Omental fat pad (tissue), 4 donors: Measurements from ENCODE around the gene DEFB119. TPM values are rescaled to one million over a fixed set of nuclear protein-coding genes. Genes with fewer than 3 reads are reported as not detected.

Experiments
- ATAC-seq: fragments of 150-250 bp; one replicate; pipeline ENCODE4 v1.9.1; 2016; ENCODE audit warnings: mild to moderate bottlenecking, moderate library complexity; ENCODE audit not compliant: low FRiP score
- DNase-seq: peaks from one replicate; pipeline ENCODE4 v3.0.0-alpha.2; 2019; ENCODE audit warnings: low spot score
- CTCF ChIP-seq, 3 donors: fragments of 450-650 bp; IDR thresholded peaks; one replicate each; pipeline ENCODE4 v1.5.1; 2016 to 2017; ENCODE audit warnings: antibody characterized with exemption in 3 of 3, mild to moderate bottlenecking in 3 of 3, moderate library complexity in 2 of 3
- small RNA-seq: library from RNA; depleted of rRNA; stranded (forward); fragments of <200 nt; gene quantifications from one replicate; pipeline ENCODE3, GENCODE V24; 2016
- total RNA-seq, 4 donors: library from RNA; depleted of rRNA; stranded (reverse); fragments of >200 nt; gene quantifications; one replicate each; pipeline ENCODE4 v1.1.0, GENCODE V29; 2016

DEFB119 gene
- total RNA-seq, 4 donors from 2014 or later: not detected

- ATAC-seq (no peak), DNase-seq (no peak)
- no peak for TF ChIP-seq CTCF (IDR thresholded peaks at IDR 0.05)
Observed at GRCh38 chr20:31363295-31363694, 27.1 kb downstream of the DEFB119 start.

- DNase-seq: no peak
- ATAC-seq: no peak
- TF ChIP-seq CTCF (IDR thresholded peaks at IDR 0.05): no peak
Observed at GRCh38 chr20:31355981-31356380, 34.4 kb downstream of the DEFB119 start.

- no peak for TF ChIP-seq CTCF (IDR thresholded peaks at IDR 0.05)
- ATAC-seq (no peak), DNase-seq (no peak)
Observed at GRCh38 chr20:31341470-31341869, 48.9 kb downstream of the DEFB119 start.

GRCh38 chr20:31330893-31331292 lies 59.5 kb downstream of the DEFB119 start:
- ATAC-seq (no peak), DNase-seq (no peak)
- no peak for TF ChIP-seq CTCF (IDR thresholded peaks at IDR 0.05)

Small RNA genes within 50 kb of the gene (small RNA-seq; reads per million reads assigned to genes)
- gene DEFB117: not detected
- gene RF00561: not detected
- gene RNA5SP480: not detected

Other genes starting within 250 kb of the DEFB119 start
- not detected for gene DEFB115, start 132.9 kb downstream of the DEFB119 start, total RNA-seq
- gene DEFB116, start 82.0 kb downstream of the DEFB119 start, total RNA-seq: not detected
- gene DEFB118, start 22.0 kb downstream of the DEFB119 start, total RNA-seq: not detected
- gene DEFB121, start 15.6 kb upstream of the DEFB119 start, total RNA-seq: not detected
- gene DEFB123, start 50.0 kb upstream of the DEFB119 start, total RNA-seq: not detected
- gene DEFB124, start 84.5 kb upstream of the DEFB119 start, total RNA-seq: 1 to 10 TPM in 1 of 4 donors, not detected in 3; 2.7 TPM
- gene REM1, start 84.7 kb upstream of the DEFB119 start, total RNA-seq: 10 to 100 TPM in 1 of 4 donors, 1 to 10 TPM in 2, not detected in 1; 1.6 to 12.3 (median 4.0) TPM
- gene HM13, start 123.9 kb upstream of the DEFB119 start, total RNA-seq: 100 to 1,000 TPM in 1 of 4 donors, 10 to 100 TPM in 3; 59.7 to 113 (median 83.4) TPM
- gene ID1, start 214.7 kb upstream of the DEFB119 start, total RNA-seq: 100 to 1,000 TPM; 437 to 878 (median 612) TPM
- gene COX4I2, start 247.3 kb upstream of the DEFB119 start, total RNA-seq: 10 to 100 TPM in 1 of 4 donors, 1 to 10 TPM in 2, not detected in 1; 1.0 to 17.0 (median 1.8) TPM